Karpas-422 (cell line): ENCODE data around the gene SLC6A3. TPM values are rescaled to one million over a fixed set of nuclear protein-coding genes. Genes with fewer than 3 reads are reported as not detected.

Source experiments
- DNase-seq: peaks from one replicate; pipeline ENCODE4 v3.0.0-alpha.2; 2015
- H2AFZ ChIP-seq: fragments of 200-600 bp; sonication (generic); 2 replicates; pipeline ENCODE4 v1.6.1; 2014; ENCODE audit warnings: antibody characterized with exemption, low read length, mixed read lengths
- H3K27ac ChIP-seq: fragments of 200-600 bp; sonication (generic); 2 replicates; pipeline ENCODE4 v1.5.1; 2014; ENCODE audit warnings: mild to moderate bottlenecking, low read length, moderate library complexity
- H3K27me3 ChIP-seq: fragments of 200-600 bp; sonication (generic); 2 replicates; pipeline ENCODE4 v1.6.1; 2014; ENCODE audit warnings: low read length, mixed read lengths
- H3K36me3 ChIP-seq: fragments of 200-600 bp; sonication (generic); 2 replicates; pipeline ENCODE4 v1.6.1; 2014; ENCODE audit warnings: low read length, mixed read lengths; ENCODE audit not compliant: insufficient read depth
- H3K4me1 ChIP-seq: fragments of 200-600 bp; sonication (generic); 2 replicates; pipeline ENCODE4 v1.6.1; 2014; ENCODE audit warnings: mild to moderate bottlenecking, low read length, mixed read lengths
- H3K4me2 ChIP-seq: fragments of 200-600 bp; sonication (generic); 2 replicates; pipeline ENCODE4 v1.6.1; 2014; ENCODE audit warnings: low read length, low read depth, mild to moderate bottlenecking; ENCODE audit not compliant: poor library complexity, severe bottlenecking
- H3K4me3 ChIP-seq: fragments of 200-600 bp; sonication (generic); 2 replicates; pipeline ENCODE4 v1.5.1; 2014; ENCODE audit warnings: mild to moderate bottlenecking, antibody characterized with exemption, low read length, mixed read lengths
- H3K79me2 ChIP-seq: fragments of 200-600 bp; sonication (generic); 2 replicates; pipeline ENCODE4 v1.6.1; 2014; ENCODE audit warnings: mild to moderate bottlenecking, low read length, mixed read lengths
- H3K9ac ChIP-seq: fragments of 200-600 bp; sonication (generic); 2 replicates; pipeline ENCODE4 v1.6.0; 2014; ENCODE audit warnings: low read length
- H3K9me2 ChIP-seq: fragments of 200-600 bp; sonication (generic), shearing (Covaris generic); replicated peaks from 2 replicates; pipeline ENCODE4 v1.6.0; 2014; ENCODE audit warnings: mild to moderate bottlenecking, low read length, moderate library complexity; ENCODE audit not compliant: insufficient read depth
- H3K9me3 ChIP-seq: fragments of 300-700, 200-600 bp; sonication (generic); 2 replicates; pipeline ENCODE4 v1.6.1; 2014; ENCODE audit warnings: low read length, mixed read lengths
- H4K20me1 ChIP-seq: fragments of 200-600 bp; sonication (generic); 2 replicates; pipeline ENCODE4 v1.6.1; 2014; ENCODE audit warnings: mild to moderate bottlenecking, antibody characterized with exemption, low read length, low read depth; ENCODE audit not compliant: insufficient read depth
- total RNA-seq: library from RNA; depleted of rRNA; stranded (reverse); fragments of >200 nt; shearing (Covaris generic); gene quantifications from 2 replicates; pipeline ENCODE4 v1.2.3, GENCODE V29; 2014; ENCODE audit warnings: low replicate concordance

SLC6A3 gene
- total RNA-seq, 1 experiment from 2014 or later, result not detected

DNA sequence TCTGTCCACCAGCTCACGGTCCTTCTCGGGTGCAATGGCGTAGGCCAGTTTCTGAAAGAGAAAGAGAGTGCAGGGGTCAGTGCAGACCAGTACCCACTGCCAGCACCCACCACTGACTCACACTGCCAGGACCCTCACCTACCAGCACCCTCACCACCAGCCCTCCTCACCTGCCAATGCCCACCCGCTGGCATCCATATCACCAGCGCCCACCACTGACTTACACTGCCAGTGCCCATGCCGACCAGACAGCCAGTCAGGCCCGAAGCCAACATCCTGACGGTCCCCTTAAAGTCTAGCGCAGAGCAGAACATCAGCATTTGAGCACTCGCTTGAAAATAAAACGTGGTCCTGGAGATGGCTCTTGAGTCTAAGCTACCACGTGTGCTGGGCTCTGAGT lies 44.3 kb downstream of the SLC6A3 start:
- H3K4me1 ChIP-seq, result no peaks in the 10 kb centered on the region
- no peaks in the 10 kb centered on the region for H3K36me3 ChIP-seq
- no peak for DNase-seq
- no peak overlapping the region for H3K27ac ChIP-seq
- no peaks in the 10 kb centered on the region for H3K79me2 ChIP-seq
- H3K4me2 ChIP-seq, result no peak overlapping the region
- no peaks in the 10 kb centered on the region for H3K27me3 ChIP-seq
- H3K9ac ChIP-seq, result no peak overlapping the region
- H3K9me3 ChIP-seq, result no peaks in the 10 kb centered on the region
- H3K4me3 ChIP-seq, result no peak overlapping the region
- no peaks in the 10 kb centered on the region for H3K9me2 ChIP-seq
- no peak overlapping the region for H2AFZ ChIP-seq
- H4K20me1 ChIP-seq, result no peaks in the 10 kb centered on the region

DNA sequence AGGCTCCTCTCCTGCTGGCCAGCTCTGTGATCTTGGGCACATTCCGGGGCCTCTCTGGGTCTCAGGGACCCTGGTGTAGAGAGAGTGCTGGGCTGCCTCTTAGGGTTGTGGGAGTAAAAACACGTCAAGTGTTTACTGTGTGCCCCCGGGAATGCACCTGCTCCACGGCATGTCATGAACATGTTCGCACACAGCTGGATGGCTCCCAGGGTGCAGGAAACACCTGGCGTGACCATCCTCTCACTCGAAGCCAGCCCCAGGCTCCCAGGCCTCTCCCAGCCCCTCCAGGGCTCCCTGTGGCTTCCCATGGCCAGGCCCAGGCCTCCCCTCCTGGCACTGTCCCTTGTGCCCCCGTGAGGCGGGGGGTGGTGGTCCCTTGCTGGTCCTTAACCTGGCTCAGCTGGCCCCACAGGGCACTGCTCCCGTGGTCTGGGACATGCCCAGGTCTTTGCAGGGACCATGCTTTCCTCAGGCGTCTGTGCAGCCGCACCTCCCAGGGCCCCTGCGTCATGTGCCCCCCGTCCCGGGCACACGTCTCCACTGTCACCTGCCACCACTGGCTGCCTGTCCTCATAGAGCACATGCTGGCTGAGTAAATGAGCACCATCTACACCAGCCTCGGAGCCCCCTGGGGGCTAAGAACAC lies 44.9 kb downstream of the SLC6A3 start:
- no peaks in the 10 kb centered on the region for H3K4me1 ChIP-seq
- no peak overlapping the region for H3K4me2 ChIP-seq
- H3K9me3 ChIP-seq, result no peaks in the 10 kb centered on the region
- no peaks in the 10 kb centered on the region for H3K27me3 ChIP-seq
- no peaks in the 10 kb centered on the region for H3K79me2 ChIP-seq
- no peaks in the 10 kb centered on the region for H4K20me1 ChIP-seq
- no peaks in the 10 kb centered on the region for H3K9me2 ChIP-seq
- H3K9ac ChIP-seq, result no peak overlapping the region
- no peaks in the 10 kb centered on the region for H3K36me3 ChIP-seq
- no peak for DNase-seq
- H3K27ac ChIP-seq, result no peak overlapping the region
- no peak overlapping the region for H3K4me3 ChIP-seq
- H2AFZ ChIP-seq, result no peak overlapping the region

DNA sequence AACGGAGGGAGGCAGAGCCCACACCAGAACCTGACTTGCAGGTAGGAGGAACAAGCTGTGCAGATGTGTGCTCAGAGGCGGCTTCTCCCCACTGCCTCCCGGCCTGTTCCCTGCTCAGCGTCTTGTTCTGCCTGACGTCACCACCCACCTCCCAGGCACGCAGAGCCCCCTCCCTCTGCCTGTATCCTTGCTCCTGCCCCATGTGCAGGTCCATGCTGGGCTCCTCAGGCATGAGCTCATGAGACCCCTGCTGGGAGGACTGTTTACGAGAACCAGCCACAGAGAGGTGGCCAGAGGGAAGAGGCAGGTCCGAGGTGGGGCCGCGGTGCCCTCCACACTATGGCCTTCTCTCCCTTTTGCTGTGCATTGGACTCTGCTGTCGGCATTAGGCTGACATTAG lies 45.5 kb downstream of the SLC6A3 start:
- Histone ChIP-seq H3K27me3 (no peaks in the 10 kb centered on the region), H3K9me2 (no peaks in the 10 kb centered on the region), H3K36me3 (no peaks in the 10 kb centered on the region)

DNA sequence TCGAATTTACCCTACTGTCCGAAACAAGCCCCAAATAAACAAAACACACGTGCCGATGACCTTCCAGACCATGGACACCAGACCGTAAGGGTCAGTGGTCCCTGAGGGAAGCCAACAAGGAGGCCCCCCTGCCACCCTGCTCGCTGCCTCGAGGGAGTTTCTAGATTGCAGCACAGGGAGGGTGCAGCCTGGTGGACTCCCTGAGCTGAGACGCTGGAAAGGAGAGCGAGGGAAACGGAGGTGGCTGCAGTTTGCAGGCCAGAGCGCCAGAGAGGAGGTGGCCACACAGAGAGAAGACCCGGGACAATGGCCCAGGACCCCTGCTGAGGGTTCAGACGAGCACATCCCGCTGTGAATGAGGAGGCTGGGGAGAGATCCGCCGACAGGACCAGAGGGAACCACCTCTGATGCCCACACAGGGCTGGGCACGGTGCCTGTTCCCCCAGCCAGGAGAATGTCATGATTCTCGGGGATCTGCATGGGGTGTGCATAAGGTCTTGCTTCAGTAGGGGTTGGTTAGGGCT lies 48.9 kb downstream of the SLC6A3 start:
- DNase-seq, result no peak

More for the DNA sequence above, 45.5 kb downstream of the SLC6A3 start:
- H3K79me2 ChIP-seq, result no peaks in the 10 kb centered on the region
- H4K20me1 ChIP-seq, result no peaks in the 10 kb centered on the region
- H3K4me1 ChIP-seq, result no peaks in the 10 kb centered on the region
- H3K27ac ChIP-seq, result no peak overlapping the region
- no peaks in the 10 kb centered on the region for H3K9me3 ChIP-seq
- no peak overlapping the region for H3K4me3 ChIP-seq
- no peak overlapping the region for H3K4me2 ChIP-seq
- no peak overlapping the region for H2AFZ ChIP-seq
- no peak for DNase-seq
- H3K9ac ChIP-seq, result no peak overlapping the region

DNA sequence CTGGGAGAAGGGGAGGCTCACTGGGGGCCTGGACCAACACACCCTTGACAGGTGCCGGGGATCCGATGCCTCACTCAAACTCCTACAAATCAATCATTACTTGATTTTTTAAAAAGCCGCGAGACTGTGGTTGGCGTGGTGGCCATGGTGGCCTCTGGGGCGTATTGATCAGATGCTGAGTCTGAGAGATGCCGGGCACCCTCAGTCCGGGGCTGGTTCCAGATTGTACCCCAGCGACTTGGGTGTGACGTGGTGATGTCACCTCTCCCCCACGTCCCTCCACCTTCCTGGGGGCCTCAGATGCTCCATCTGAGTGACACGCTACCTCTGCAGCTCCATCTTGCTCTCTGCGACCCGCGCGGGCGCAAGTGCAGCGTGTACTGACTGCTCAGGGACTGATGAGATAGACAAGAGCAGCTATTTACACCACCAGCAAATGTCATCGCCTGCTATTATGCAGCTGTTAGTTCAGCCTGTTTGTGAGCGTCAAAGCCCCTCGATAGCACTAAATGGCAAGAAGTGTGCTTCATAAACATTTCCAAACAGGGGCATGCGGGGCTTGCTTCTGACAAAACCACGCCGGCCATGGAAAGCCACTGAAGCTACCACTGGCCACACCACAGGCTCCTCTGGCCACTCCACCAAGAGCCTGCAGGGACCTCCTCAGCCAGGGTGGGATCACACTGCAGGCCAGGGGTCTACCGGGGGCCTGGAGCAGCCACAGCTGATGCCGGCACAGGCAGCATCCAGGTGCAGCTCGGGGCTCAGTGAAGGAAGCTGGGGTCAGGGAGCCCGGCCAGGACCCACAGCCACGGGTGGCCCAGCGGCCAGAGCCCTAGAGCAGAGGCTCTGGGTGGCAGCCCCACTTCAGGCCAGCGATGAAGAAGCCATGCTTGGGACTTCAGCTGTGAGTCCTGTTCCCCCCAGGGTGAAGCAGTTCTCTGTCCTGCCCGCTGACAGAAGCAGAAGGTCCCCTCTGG lies 50.1 kb downstream of the SLC6A3 start:
- no peaks in the 10 kb centered on the region for H3K27me3 ChIP-seq
- H3K4me2 ChIP-seq, result no peak overlapping the region
- H3K9me3 ChIP-seq, result no peaks in the 10 kb centered on the region
- no peak overlapping the region for H3K4me3 ChIP-seq
- H3K36me3 ChIP-seq, result no peaks in the 10 kb centered on the region
- DNase-seq, result no peak
- H3K4me1 ChIP-seq, result no peaks in the 10 kb centered on the region
- H3K27ac ChIP-seq, result no peak overlapping the region
- H3K9ac ChIP-seq, result no peak overlapping the region
- H4K20me1 ChIP-seq, result no peaks in the 10 kb centered on the region
- no peaks in the 10 kb centered on the region for H3K9me2 ChIP-seq
- H3K79me2 ChIP-seq, result no peaks in the 10 kb centered on the region
- H2AFZ ChIP-seq, result no peak overlapping the region

More for the DNA sequence above, 48.9 kb downstream of the SLC6A3 start:
- Histone ChIP-seq H3K79me2 (no peaks in the 10 kb centered on the region), H4K20me1 (no peaks in the 10 kb centered on the region), H3K4me3 (no peak overlapping the region), H2AFZ (no peak overlapping the region), H3K27ac (no peak overlapping the region), H3K4me2 (no peak overlapping the region), H3K27me3 (no peaks in the 10 kb centered on the region), H3K9ac (no peak overlapping the region), H3K36me3 (no peaks in the 10 kb centered on the region), H3K9me2 (no peaks in the 10 kb centered on the region), H3K9me3 (no peaks in the 10 kb centered on the region), H3K4me1 (no peaks in the 10 kb centered on the region)

DNA sequence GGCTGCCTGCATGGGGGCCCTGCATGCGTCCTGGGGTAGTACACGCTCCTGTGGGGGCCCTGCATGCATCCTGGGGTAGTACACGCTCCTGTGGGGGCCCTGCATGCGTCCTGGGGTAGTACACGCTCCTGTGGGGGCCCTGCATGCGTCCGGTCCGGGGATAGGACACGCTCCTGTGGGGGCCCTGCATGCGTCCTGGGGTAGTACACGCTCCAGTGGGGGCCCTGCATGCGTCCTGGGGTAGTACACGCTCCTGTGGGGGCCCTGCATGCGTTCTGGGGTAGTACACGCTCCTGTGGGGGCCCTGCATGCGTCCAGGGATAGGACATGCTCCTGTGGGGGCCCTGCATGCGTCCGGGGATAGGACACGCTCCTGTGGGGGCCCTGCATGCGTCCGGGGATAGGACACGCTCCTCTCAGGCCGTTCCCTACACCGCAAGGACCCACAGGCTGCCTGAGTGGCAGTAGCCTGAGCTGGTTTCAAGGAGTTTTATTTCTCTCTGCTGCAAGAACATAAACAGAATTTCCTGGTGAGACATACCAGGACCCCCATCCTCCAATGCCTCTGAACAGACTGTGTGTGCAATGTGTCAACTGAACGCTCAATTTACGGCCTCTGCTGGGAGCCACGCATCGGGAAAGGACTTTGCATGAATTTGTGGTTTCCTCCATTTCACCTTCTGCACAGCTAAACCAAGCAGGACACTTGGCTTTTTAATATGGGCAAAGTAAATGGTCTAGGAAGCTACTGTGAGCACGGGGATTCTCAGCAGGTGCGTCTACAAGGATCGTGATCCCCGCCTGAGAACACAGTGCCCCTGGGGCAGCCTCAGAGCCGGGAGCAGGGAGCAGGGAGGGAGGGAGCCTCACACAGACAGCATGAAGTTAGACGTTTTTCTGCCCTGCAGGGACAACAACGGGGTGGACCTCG lies 51.4 kb downstream of the SLC6A3 start:
- no peaks in the 10 kb centered on the region for H3K27me3 ChIP-seq
- H2AFZ ChIP-seq, result no peak overlapping the region

DNA sequence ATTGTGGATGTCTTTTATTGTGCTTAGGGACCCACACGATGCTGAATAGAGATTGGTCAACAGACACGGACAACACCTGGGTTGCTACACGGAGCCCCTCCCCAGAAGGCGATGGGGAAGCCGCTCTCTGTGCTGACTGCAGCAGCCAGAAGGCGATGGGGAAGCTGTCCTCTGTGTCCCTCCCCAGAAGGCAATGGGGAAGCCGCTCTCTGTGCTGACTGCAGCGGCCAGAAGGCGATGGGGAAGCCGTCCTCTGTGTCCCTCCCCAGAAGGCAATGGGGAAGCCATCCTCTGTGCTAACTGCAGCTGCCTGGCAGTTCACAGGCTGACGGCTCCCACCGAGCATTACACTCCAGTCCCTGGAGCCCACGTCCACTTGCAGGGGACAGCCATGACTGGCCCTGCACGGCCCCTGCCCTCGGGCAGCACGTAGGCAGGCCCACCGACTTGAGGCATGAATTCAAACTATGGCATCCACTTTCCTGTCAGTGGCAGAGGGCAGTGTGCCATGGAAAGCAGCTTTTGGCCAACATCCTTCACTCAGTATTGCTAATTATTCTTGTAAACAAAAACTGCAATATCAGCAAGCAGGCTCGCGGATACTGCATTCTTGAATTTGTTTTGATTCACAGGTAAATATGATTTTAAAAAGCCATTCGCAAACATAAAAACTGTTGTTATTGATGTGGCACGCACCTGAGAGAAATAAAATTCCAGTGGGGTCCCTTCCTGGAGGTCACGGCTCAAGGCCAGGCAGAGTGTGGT lies 52.3 kb downstream of the SLC6A3 start:
- Histone ChIP-seq H3K9me2 (no peaks in the 10 kb centered on the region), H3K36me3 (no peaks in the 10 kb centered on the region), H3K4me2 (no peak overlapping the region), H3K27me3 (no peaks in the 10 kb centered on the region), H3K4me1 (no peaks in the 10 kb centered on the region), H2AFZ (no peak overlapping the region), H3K9ac (no peak overlapping the region), H3K9me3 (no peaks in the 10 kb centered on the region), H3K4me3 (no peak overlapping the region), H3K27ac (no peak overlapping the region), H3K79me2 (no peaks in the 10 kb centered on the region), H4K20me1 (no peaks in the 10 kb centered on the region)
- DNase-seq, result no peak

More for the DNA sequence above, 51.4 kb downstream of the SLC6A3 start:
- Histone ChIP-seq H3K9me3 (no peaks in the 10 kb centered on the region), H3K36me3 (no peaks in the 10 kb centered on the region), H3K9ac (no peak overlapping the region), H3K27ac (no peak overlapping the region), H3K9me2 (no peaks in the 10 kb centered on the region), H3K4me3 (no peak overlapping the region), H3K4me1 (no peaks in the 10 kb centered on the region), H4K20me1 (no peaks in the 10 kb centered on the region), H3K4me2 (no peak overlapping the region), H3K79me2 (no peaks in the 10 kb centered on the region)
- DNase-seq, result no peak
